Osteocyte (in vitro differentiated cells): ENCODE results near the gene PFDN1. TPM values are rescaled to one million over a fixed set of nuclear protein-coding genes. Genes with fewer than 3 reads are reported as not detected.

Experiments used
- DNase-seq: peaks from one replicate; pipeline ENCODE4 v3.0.0; 2021; ENCODE audit warnings: mixed read lengths; ENCODE audit not compliant: unreplicated experiment; ENCODE audit errors: extremely low spot score
- H3K27ac Mint-ChIP-seq: one replicate; pipeline ENCODE4 v1.8.0; 2021; ENCODE audit warnings: mild to moderate bottlenecking, mixed read lengths; ENCODE audit not compliant: unreplicated experiment
- H3K27me3 Mint-ChIP-seq: one replicate; pipeline ENCODE4 v1.8.0; 2021; ENCODE audit warnings: mixed read lengths; ENCODE audit not compliant: unreplicated experiment
- H3K36me3 Mint-ChIP-seq: one replicate; pipeline ENCODE4 v1.8.0; 2021; ENCODE audit warnings: mixed read lengths; ENCODE audit not compliant: unreplicated experiment
- H3K4me1 Mint-ChIP-seq: one replicate; pipeline ENCODE4 v1.8.0; 2021; ENCODE audit warnings: mixed read lengths; ENCODE audit not compliant: unreplicated experiment
- H3K4me3 Mint-ChIP-seq: one replicate; pipeline ENCODE4 v1.8.0; 2021; ENCODE audit warnings: mild to moderate bottlenecking, moderate library complexity, mixed read lengths; ENCODE audit not compliant: unreplicated experiment
- H3K9me3 Mint-ChIP-seq: one replicate; pipeline ENCODE4 v1.8.0; 2021; ENCODE audit warnings: mixed read lengths; ENCODE audit not compliant: unreplicated experiment
- CTCF ChIP-seq: fragments of 200-600 bp; sonication (generic); IDR thresholded peaks from 2 replicates; pipeline ENCODE4 v1.5.0; 2021; ENCODE audit warnings: antibody characterized with exemption, mild to moderate bottlenecking, moderate library complexity
- total RNA-seq: library from RNA; stranded (reverse); gene quantifications from 2 replicates; pipeline ENCODE4 v1.2.1, GENCODE V29; 2021

PFDN1 gene
- total RNA-seq, 1 donor from 2014 or later: 49.6 TPM

GRCh38 chr5:140208065-140208464 is 94.8 kb downstream of the PFDN1 start:
- DNase-seq: no peak
- no peaks in the 10 kb centered on the region for H3K27me3 Mint-ChIP-seq
- H3K4me3 Mint-ChIP-seq: no peak overlapping the region
- no peak for TF ChIP-seq CTCF
- H3K27ac Mint-ChIP-seq: no peak overlapping the region
- no peaks in the 10 kb centered on the region for H3K9me3 Mint-ChIP-seq
- H3K36me3 Mint-ChIP-seq: peaks cover 4% of the 10 kb centered on the region
- no peaks in the 10 kb centered on the region for H3K4me1 Mint-ChIP-seq

- DNase-seq: no peak
- TF ChIP-seq CTCF: no peak
- Mint-ChIP-seq H3K4me1 (no peaks in the 10 kb centered on the region), H3K27me3 (no peaks in the 10 kb centered on the region), H3K27ac (no peak overlapping the region), H3K4me3 (no peak overlapping the region), H3K9me3 (no peaks in the 10 kb centered on the region), H3K36me3 (peaks cover 4% of the 10 kb centered on the region)
These were observed 95.5 kb downstream of the PFDN1 start for GRCh38 chr5:140207250-140207964.

GRCh38 chr5:140205952-140206351 is 96.9 kb downstream of the PFDN1 start:
- no peaks in the 10 kb centered on the region for H3K4me1 Mint-ChIP-seq
- no peak overlapping the region for H3K4me3 Mint-ChIP-seq
- H3K36me3 Mint-ChIP-seq: peaks cover 4% of the 10 kb centered on the region
- no peaks in the 10 kb centered on the region for H3K27me3 Mint-ChIP-seq
- no peak for DNase-seq
- H3K27ac Mint-ChIP-seq: no peak overlapping the region
- no peaks in the 10 kb centered on the region for H3K9me3 Mint-ChIP-seq
- TF ChIP-seq CTCF: no peak

- no peak for DNase-seq
- Mint-ChIP-seq H3K4me1 (no peaks in the 10 kb centered on the region), H3K9me3 (no peaks in the 10 kb centered on the region), H3K27ac (no peak overlapping the region), H3K4me3 (no peak overlapping the region), H3K27me3 (no peaks in the 10 kb centered on the region), H3K36me3 (peaks cover 4% of the 10 kb centered on the region)
- TF ChIP-seq CTCF: no peak
These were observed 97.7 kb downstream of the PFDN1 start for GRCh38 chr5:140205216-140205615.

- no peak for DNase-seq
- Mint-ChIP-seq H3K27ac (no peak overlapping the region), H3K36me3 (peaks cover 3% of the 10 kb centered on the region), H3K4me1 (no peaks in the 10 kb centered on the region), H3K9me3 (no peaks in the 10 kb centered on the region), H3K4me3 (no peak overlapping the region), H3K27me3 (no peaks in the 10 kb centered on the region)
- no peak for TF ChIP-seq CTCF
These were observed 100.3 kb downstream of the PFDN1 start for GRCh38 chr5:140202610-140203009.
